ENCODE results near the gene ST8SIA6.
"Not testable (repeated sequence)": the region's sequence is repeated elsewhere in the genome, so short reads cannot be mapped to it uniquely, and the experiment has no call there.

Gene ST8SIA6, protein sequence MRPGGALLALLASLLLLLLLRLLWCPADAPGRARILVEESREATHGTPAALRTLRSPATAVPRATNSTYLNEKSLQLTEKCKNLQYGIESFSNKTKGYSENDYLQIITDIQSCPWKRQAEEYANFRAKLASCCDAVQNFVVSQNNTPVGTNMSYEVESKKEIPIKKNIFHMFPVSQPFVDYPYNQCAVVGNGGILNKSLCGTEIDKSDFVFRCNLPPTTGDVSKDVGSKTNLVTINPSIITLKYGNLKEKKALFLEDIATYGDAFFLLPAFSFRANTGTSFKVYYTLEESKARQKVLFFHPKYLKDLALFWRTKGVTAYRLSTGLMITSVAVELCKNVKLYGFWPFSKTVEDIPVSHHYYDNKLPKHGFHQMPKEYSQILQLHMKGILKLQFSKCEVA

GRCh38 chr10:17454161-17455014 lies at the start of gene ST8SIA6:
Gene ST8SIA6, minus strand, starts transcription at chr10:17454595. Its CDS starts 340 bp downstream, at chr10:17454255.
- DNase-seq (ENCODE audit: low read depth, low spot score): no peak

GRCh38 chr10:17503795-17504194 lies 49.4 kb upstream of the ST8SIA6 start:
- no peak for DNase-seq (ENCODE audit: low read depth, low spot score)

GRCh38 chr10:17502814-17503213 lies 48.4 kb upstream of the ST8SIA6 start:
- DNase-seq (ENCODE audit: low read depth, low spot score): no peak

DNA sequence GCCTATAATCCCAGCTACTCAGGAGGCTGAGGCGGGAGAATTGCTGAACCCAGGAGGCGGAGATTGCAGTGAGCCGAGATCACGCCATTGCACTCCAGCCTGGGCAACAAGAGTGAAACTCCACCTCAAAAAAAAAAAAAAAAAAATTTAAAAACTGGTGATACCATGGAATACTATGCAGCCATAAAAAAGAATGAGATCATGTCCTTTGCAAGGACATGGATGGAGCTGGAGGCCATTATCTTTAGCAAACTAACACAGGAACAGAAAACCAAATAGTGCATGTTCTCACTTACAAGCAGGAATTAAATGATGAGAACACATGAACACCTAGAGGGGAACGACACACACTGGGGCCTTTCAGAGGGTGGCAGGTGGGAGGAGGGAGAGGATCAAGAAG lies 44.6 kb upstream of the ST8SIA6 start:
- DNase-seq (ENCODE audit: low read depth, low spot score): not testable (repeated sequence)

DNA sequence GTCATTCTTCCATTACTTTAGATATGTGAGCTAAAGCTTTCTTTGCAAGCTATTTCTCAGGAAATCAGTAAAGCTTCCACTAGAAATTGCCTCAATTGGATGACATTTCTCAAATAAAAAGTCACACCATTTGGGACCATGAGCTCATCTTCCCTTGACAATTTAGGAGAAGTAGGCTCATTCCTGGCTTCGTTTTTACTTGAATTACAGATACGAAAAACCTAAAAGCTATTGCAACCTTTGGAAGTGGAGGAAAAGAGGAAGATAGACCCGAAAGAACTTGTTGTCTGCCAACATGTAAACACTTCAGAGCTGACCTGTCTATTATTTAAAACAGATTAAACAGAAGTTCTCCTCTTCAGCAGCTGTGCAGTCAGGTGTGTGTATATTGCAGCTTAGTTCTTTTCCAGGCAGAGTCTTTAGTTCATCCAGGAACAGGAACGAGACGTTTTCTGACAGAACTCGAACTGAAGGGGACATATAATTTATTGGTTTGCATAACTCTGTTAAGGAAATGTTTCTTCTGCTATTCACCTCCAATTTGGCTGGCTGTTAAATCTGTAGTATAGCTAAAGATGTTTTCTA lies 43.1 kb upstream of the ST8SIA6 start:
- DNase-seq (ENCODE audit: low read depth, low spot score): no peak

DNA sequence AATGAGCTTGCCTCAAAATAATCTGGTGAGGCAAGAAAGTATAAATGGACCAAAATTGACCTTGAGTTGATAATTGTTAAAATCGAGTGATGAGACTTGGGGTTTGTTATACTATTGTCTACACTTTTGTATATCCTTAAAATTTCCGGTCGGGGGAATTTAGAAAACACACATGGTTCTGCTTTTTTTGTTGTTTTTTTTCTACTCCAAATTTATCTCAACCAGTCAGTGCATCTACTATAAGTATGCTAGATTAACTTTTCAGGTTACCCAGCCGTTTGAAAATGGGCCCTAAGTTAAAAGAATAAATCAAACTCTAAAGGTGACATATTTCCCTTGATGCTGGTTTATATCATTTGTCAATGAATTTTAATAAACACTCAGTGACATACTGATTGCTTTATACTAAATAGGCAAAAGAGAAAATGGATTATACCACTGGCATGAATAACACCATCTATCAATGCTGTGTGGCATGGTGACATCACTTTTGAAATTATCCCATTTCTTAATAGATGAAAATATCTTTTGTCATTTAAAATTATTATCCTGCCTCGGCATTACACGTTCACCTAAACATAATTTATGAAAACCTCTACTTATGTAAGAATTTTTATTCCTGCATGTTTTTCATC lies 40.3 kb upstream of the ST8SIA6 start:
- DNase-seq (ENCODE audit: low read depth, low spot score): no peak

- DNase-seq (ENCODE audit: low read depth, low spot score): no peak
Observed at GRCh38 chr10:17488848-17489247, 34.5 kb upstream of the ST8SIA6 start.

DNA sequence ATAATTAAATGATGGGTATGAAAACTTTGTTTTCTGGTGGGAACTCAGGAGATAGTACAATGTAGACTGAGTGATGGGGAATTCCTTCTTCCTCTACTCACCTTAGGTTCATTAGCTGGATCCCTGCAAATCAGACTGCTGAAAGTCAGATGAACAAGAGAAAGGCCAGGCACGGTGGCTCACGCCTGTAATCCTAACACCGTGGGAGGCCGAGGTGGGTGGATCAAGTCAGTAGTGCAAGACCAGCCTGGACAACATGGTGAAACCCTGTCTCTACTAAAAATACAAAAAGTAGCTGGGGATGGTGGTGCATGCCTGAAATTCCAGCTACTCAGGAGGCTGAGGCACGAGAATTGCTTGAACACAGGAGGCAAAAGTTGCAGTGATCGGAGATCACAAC lies 28.7 kb upstream of the ST8SIA6 start:
- DNase-seq (ENCODE audit: low read depth, low spot score): no peak

- DNase-seq (ENCODE audit: low read depth, low spot score): no peak
Observed at GRCh38 chr10:17479822-17480221, 25.4 kb upstream of the ST8SIA6 start.

GRCh38 chr10:17479015-17479615 lies 24.7 kb upstream of the ST8SIA6 start:
- DNase-seq (ENCODE audit: low read depth, low spot score): no peak

- no peak for DNase-seq (ENCODE audit: low read depth, low spot score)
Observed at GRCh38 chr10:17476073-17476472, 21.7 kb upstream of the ST8SIA6 start.

- no peak for DNase-seq (ENCODE audit: low read depth, low spot score)
Observed at GRCh38 chr10:17475661-17476060, 21.3 kb upstream of the ST8SIA6 start.

DNA sequence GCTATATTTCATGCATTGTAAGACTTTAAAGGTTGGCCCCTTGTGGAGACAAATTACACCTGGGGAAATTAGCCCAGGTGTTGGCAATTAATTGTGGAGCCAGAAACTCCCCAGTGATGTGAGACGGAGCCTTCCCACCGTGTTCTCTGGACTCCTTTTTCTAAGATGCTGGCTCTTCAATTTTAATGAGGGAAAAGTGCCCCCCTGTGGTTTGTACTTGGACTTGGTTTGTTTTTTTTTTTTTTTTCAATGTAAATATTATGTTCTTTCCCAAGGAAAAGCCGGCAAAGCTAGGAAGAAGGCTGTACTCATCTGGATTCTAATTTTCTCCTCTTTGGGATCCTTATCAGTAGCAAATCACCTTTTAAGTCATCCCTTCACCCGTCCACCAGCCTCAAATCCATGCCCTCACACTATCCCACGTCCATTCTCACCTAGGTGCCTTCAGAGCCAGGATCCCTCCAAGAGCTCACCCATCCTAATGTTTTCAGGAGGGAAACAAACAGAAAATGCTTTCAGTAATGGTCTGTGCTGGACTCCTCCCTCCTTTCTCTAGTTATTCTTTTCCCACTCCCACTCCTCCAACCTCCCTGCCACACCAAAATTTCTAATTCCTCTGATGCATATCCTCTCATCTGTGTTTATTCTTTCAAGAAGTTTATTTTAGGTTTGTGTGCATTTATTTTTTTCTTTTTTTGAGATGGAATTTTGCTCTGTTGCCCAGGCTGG lies 20.4 kb upstream of the ST8SIA6 start:
- no peak for DNase-seq (ENCODE audit: low read depth, low spot score)

DNA sequence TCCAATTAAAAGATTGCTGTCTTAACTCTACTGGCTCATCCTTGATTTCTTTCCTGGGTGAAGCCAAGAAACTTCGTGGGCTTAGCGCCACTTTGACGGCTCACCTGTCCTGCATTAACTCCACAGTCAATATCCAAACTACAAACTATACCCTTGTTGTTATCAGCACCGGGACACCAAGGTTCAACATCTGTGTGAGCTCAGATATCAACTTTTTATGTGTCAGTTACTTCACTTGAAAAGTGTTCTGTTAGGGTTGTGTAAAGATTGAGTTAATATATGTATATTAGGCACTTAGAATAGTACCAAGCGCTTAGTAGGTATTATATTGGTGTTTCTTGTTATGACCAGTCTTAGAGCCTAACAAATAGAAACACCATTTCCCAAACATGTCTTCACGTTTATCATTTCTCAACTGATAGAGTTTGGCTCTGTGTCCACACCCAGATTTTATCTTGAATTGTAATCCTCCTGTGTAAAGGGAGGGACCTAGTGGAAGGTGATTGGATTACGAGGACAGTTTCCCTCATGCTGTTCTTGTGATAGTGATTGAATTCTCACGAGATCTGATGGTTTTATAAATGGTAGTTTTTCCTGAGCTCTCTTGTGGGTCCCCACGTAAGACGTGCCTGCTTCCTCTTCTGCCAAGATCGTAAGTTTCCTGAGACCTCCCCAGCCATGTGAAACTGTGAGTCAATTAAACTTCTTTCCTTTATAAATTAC lies 19.0 kb upstream of the ST8SIA6 start:
- no peak for DNase-seq (ENCODE audit: low read depth, low spot score)

GRCh38 chr10:17472481-17473227 lies 18.3 kb upstream of the ST8SIA6 start:
- DNase-seq (ENCODE audit: low read depth, low spot score): no peak

DNA sequence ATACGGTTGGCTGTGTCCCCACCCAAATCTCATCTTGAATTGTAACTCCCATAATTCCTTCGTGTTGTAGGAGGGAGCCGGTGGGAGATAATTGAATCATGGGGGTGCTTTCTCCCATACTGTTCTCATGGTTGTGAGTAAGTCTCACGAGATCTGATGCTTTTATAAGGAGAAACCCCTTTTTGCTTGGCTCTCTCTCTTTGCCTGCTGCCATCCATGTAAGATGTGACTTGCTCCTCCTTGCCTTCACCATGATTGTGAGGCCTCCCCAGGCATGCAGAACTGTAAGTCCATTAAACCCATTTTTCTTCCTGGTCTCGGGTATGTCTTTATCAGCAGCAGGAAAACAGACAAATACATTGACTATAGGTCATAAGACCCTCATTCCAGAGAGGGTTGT lies 15.9 kb upstream of the ST8SIA6 start:
- DNase-seq (ENCODE audit: low read depth, low spot score): no peak

DNA sequence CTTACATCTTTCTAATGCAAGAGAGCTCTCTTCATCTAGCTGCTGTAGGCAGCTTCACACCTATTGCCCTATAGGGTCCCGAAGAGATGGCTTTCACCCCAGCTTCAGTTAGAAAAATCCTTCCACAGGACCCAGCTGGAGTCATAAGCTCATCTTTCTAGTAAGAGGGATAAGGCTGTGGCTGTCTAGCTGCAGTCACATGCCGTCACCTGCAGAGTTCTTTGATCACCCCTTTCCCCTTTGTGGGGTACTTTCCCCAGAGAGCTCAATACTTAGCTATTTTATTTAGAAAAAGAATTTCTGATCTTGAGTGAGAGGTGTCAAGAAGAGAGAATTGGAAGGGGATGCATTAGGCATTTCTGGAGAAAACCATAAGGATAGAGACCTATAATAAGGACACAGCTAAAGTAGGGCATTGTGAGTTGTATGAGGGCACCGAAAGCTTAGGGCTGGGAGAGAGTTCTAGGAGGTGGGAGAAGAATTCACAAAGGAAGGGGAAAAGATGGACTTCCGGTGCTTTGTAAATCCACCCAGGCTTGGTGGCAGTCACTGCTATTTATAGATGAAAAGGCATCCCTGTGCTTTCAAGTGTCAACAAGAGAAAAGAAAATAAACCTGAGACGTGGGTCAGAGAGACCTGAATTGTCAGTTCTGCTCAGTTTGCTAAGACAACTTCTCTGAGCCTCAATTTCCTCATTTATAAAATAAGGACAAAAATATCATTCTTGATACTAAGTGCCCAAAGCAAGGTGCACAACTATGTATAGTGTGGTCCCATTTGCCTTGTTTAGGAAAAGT lies 11.1 kb upstream of the ST8SIA6 start:
- no peak for DNase-seq (ENCODE audit: low read depth, low spot score)

GRCh38 chr10:17464545-17464944 lies 10.2 kb upstream of the ST8SIA6 start:
- no peak for DNase-seq (ENCODE audit: low read depth, low spot score)

GRCh38 chr10:17460756-17461155 lies 6.4 kb upstream of the ST8SIA6 start:
- DNase-seq (ENCODE audit: low read depth, low spot score): no peak

Data from brain pericyte (primary cell).